ENCODE data around the gene PTPRN.
"Not testable (repeated sequence)": the region's sequence is repeated elsewhere in the genome, so short reads cannot be mapped to it uniquely, and the experiment has no call there.

Gene PTPRN

DNA sequence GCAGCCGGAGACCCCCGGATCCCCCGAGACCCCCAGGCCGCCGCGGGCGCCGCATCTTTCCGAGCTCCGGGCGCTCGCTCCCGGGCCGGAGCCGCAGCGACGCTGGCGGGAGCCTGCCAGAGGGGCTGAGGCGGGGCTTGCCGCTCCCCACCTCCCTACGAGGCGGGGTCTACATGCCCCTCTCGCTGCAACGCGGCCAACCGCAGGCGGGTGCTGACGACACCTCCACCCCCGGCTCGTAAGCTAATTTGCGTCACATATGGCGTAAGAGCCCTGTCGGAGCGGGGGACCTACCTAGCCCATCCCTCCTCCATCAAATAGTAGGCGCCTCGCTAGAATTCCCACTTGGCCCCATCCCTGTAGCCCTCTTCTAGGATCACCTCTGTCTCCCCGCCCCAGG is at the start of gene PTPRN:
Gene PTPRN (minus strand): TSS at position 124 of the 400 bp plus-strand sequence. CDS start 69 bp downstream, at position 55.
- DNase-seq (ENCODE audit: low read depth in 2 of 2), result no peak

DNA sequence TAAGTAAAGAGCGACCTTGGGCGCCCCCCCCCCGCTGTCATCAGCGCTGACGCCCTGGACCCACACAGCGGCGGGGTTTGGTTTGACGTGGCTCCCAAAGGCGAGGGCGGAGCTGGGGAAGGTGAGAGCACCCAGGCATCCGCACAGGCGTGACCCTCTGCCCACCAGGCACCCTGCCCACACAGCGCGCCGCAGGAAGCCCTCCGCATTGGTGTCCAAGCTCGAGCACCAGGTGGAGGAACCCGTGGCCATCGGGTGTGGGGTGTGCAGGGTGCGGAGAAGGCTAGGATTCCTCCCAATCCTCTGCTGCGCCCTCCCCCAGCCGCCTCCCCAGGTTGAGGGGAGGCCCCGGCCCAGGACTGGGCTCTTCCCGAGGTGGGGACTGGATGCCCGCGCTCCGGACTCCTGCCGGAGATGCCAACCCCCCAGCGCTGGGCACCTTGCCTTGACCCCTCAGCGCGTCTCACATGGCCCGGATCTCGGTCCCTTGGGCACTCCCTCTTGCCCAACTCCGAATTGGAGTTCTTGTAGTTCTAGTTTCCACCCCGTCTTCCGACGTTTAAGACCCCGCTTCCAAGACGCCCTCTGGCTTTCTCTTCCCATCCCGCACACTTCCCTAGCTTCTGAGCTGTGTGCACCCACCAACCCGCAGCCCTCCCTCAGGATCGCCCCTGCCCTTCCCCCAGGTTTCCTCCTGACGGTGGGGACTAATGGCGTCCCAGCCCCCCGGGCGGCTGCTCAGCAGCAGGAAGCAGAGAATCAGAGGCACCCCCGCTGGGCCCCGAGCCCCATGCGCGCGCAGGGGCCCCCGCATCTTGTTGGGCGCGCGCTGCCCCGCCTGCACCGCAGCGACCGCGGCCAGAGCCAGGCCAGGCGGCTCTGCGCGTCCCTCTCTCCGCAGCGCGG is 49.2 kb upstream of the PTPRN start:
- DNase-seq (ENCODE audit: low read depth in 2 of 2), result no peak

DNA sequence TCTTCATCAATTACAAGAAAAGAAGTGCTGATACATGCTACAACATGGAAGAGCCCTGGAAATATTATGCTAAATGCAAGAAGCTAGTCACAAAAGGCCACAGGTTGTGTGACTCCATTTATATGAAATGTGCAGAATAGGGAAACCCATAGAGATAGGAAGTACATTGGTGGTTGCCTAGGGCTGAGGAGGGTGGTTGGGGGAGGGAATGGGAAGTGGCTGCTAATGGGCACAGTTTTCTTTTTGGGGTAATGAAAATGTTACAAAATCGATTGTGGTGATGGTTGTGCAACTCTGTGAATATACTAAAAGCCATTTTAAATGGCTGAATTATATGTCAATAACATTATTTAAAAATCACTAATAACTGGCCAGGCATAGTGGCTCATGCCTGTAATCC is 47.6 kb upstream of the PTPRN start:
- no peak for DNase-seq (ENCODE audit: low read depth in 2 of 2)

DNA sequence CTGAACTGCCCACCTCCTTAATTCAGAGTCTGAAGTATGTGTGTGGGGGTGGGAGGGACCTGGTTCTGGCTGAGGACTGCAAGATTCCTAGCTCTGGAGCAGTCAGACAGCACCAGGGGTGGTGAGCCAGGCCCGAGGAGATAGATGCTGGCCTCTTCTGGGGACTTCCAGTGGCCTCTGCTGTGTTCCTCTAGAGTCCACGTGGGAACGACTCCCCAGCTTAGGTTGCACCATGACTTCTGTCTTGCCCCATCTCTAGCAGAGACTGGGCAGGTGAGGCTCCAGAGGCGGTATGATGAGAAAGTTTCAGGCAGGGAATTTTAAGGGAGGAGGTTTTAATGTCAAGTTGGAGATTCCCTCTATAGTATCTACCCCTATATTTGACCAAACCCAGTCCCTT is 45.4 kb upstream of the PTPRN start:
- no peak for DNase-seq (ENCODE audit: low read depth in 2 of 2)

DNA sequence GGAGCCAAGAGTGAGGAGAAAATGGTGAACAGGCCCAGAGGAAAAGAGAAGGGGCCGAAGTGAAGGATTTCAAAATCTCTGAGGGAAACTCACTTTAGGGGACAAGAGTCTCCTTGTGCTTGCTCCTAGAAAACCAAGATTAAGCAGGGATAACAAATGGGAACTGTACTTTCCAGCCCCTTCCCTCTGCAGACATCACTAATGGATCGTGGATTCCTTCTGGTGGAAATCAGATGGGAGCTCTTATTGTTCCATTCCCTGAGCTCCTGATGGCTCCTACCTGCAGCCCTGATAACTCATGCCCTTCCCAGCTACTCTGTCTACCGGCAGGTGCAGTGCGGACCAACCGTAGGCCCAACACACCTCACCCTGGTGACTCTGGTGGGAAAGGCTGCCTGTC is 43.9 kb upstream of the PTPRN start:
- DNase-seq (ENCODE audit: low read depth in 2 of 2), result no peak

DNA sequence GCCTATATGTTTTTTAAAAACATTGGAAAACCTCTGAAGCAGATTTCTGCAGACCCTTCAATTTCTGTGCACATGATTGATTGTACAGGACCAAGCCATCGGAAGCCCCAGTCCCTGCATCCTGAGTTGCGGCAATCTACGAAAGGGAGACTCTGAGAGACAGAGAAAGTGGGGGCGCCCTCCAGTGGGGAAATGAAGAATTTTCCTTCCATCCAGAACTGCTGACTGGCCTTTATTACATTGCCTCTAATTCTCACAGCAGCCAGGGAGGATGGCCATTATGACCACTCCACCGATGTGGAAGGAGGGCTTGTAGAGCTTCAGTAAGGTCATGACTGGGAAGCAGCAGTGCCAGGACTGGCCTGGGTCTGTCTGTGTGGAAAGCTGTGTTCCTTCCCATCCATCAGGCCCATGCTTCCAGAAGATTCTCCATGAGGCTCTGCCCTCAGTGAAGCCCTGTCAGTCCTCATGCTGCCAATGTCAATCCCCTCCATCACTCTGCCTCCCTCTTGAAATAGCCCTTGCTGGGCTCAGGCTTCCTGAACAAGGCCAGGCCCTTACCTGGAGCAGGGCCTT is 43.3 kb upstream of the PTPRN start:
- DNase-seq (ENCODE audit: low read depth in 2 of 2), result peak; percentile 27 to 73

DNA sequence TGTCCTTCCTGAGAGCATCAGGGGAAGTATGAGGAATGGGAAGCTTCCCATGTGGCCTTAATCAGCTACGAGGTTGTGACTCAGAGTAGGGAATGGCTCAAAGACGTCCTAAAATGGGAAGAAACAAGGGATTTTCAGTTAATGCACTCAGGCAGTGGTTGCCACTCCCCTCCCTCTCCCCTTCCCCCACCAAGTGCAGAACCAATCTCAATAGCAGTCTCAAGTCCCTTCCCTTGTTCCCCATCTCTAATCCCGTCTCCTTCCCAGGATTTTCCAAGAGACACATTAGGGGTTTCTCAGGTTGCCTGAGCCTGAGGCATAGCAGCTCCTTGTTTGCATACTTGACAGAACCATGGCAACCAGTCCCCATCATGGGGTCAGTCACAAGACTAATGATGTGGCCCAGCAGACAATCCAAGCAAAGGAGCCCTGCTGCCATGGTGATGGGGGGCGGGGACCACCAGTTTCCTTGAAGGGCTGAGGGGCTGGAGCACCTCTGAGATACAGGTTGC is 41.6 kb upstream of the PTPRN start:
- DNase-seq (ENCODE audit: low read depth in 2 of 2), result no peak

DNA sequence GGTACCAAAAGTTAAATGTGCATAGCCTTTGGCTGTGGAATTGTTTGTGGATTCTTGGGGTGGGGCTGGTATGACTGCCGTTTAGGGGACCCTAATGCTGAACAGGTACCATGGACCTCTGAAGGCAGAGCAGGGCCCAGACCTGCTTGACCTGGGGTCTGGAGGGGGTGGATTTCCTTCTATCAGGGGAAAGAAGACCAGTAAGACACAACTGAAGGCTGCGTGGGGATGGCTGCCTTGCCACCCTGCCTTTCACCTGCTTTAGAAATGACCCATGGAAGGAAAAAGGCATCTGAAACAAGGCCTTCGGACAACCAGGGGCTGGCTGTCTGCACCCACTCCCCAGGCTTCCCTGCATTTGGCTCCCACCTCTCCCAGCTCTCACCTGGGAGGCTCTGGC is 41.0 kb upstream of the PTPRN start:
- no peak for DNase-seq (ENCODE audit: low read depth in 2 of 2)

DNA sequence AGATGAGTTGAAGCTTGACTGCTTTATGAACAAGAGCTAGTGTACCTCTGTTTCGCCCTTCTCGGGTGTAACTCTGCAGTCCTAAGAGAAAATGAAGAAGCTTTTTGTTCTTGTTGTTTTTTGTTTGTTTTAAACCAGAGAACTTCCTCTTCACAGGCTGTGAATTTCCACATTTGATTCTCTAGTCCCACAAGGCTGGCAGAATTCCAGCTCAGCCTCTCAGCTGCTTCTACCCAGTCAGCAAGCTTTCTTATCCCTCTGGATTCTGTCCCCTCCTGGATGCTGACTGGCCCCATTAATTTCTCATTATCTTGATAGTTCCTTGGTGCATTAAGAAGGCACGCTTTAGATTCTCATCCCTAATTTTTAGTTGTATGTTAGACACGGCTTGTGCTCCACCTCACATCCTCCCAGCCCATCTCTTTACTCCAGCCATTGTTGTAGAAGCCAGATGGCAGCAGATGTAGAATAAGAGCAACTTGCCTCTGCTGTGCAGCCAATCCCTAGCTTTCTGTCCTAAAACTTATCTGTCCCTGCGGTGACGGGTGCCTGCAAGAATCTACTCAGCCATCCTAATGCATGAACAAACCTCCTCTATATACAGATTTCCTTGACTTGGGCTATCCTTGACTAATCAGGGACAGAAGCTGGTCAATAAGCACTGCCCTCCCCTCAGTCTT is 35.7 kb upstream of the PTPRN start:
- no peak for DNase-seq (ENCODE audit: low read depth in 2 of 2)

DNA sequence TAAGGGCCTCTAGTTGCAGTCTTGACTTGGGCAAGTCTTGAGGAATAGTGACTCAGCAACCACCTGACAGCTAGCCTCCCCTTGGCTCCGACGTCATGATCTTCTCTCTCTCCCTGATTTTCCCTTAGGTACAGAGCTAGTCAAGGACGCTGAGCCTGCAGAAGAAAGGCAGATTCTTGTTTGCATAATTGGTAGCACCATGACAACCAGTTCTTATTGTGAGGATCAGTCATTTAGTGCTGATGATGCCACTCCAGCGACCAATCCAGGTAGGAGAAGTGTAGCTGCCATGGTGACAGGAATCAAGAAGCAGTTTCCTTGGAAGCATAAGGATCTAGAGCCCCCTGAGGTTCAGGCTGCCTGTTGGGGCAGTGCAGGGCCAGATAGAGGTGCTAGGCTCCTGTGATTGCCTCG is 26.2 kb upstream of the PTPRN start:
- no peak for DNase-seq (ENCODE audit: low read depth in 2 of 2)

DNA sequence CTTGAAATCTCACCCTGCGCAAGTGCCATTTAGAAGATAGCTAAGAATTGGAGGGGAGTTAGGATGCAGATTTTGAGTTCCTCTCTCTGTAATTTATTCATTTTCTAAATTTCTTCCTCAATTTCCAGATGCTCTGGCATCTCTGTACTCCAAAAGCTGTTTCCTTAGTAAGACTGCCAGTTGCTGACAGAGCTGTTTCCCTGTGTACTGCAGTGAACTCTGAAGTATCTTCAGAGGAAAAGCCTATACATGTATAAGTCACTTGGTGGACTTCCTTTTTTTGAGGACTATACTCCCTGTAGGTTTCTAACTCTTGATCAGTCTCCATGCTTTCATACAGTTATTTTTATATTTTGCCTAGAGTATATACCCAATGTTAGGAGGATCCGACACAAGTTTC is 24.9 kb upstream of the PTPRN start:
- no peak for DNase-seq (ENCODE audit: low read depth in 2 of 2)

DNA sequence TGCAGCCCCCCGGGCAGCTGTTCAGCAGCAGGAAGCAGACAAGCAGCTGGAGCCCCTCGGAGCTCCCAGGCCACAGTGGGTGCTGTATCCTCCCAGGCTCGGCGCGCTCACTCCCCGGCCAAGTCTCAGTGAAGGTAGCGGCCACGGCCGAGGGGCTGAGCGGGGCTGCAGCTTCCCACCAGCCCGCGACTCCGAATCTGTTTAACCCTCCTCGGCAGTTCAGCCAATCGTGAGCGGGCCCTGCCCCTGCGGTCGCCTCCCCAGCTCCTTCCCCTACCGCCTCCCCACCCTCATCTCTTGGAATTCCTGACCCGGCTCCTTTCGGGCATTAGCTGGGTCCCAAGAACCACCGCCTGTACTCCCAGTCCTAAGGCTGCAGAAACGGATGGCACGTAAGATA is 23.3 kb upstream of the PTPRN start, which contains the start of gene RESP18:
Gene RESP18 (minus strand): TSS at position 203 of the 400 bp plus-strand sequence.
- DNase-seq (ENCODE audit: low read depth in 2 of 2), result no peak

DNA sequence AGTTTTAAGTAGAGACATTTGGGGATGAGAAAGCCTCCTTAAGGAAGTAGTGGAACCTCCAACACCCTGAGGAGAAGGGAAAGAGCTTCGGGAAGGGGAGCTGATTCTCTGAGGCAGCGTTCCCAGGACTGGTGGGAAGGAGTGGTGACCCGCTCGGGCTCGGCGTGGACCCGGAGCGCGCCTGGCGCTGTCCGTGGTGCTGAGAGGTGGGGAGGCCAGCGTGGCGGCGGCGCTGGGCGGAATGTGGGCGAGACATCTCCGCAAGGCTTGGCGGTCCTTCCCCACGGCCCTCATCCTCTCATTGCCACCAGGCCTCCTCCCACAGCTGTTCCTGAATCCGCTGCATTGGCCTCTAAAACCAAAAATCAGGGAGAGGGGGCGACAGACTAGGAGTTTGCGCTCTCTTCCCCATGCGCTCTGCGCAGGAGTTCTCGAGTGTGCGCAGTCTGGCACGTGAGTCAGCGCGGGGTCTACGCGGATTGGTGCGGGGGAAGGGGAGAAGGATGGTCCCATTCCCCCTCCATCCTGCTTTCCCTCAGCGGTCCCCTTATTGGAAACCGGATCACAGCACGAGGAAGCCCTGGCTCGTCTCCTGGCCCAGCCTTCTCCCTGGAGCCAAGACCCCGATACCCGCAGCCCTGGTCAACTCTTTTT is 22.5 kb upstream of the PTPRN start:
- no peak for DNase-seq (ENCODE audit: low read depth in 2 of 2)

DNA sequence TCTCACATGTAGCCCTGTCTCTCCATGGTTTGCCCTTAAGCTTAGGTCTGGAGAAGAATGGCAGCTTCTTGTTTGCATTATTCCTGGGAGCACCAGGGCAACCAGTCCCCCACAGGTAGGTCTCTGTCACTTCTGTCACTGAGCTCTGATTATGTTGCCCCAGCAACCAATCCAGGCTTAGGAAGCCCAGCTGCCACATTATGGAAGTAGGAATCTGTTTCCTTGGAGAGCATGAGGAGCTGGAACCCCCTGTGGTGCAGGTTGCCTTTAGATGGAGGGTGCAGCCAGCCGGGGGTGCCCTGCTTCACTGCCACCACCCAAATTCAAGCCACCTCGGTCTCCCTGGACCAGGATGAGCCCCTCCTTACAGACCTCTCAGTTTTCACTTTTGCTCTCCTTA is 18.5 kb upstream of the PTPRN start:
- DNase-seq (ENCODE audit: low read depth in 2 of 2), result no peak

DNA sequence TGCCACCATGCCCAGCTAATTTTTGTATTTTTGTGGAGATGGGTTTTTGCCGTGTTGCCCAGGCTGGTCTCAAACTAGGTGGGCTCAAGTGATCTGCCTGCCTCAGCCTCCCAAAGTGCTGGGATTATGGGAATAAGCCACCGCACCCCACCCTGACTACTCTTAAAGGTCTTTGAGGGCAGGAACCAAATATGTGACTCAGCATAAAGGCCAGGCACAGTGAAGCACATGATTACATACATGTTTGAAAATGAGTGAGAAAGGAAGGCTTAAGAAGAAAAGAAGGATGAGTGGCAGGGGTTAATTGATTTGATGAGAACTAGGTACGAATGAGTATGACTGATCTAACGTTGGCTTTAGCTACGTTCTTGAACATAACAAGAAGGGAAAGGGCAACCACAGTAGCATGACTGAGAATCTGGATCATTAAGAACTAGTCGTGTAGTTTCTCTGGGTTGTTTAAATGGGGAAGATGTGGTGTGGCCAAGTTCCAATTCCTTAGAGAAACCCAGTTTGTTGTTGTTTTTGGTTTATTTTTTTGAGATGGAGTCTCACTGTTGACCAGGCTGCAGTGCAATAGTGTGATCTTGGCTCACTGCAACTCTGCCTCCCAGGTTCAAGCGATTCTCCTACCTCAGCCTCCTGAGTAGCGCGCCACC is 16.6 kb upstream of the PTPRN start:
- no peak for DNase-seq (ENCODE audit: low read depth in 2 of 2)

DNA sequence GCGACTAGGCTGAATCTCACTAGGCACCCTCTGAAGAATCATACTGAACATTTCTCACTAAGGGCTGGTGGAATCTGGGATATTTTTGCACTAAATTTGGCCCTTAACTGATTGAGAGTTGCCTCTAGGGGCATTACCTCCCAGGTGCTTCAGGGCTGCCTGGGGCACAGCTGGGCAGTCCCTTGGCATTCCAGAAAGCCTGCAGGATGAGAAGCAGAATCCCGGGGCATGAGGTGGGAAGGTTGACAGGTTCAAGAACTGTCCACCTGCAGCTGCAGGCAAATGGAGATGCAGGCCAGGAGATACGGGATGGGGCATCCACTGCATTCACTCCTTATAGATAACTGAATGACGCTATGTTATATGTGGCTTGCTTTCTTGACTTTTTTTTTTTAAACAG is 15.9 kb upstream of the PTPRN start:
- DNase-seq (ENCODE audit: low read depth in 2 of 2), result no peak

DNA sequence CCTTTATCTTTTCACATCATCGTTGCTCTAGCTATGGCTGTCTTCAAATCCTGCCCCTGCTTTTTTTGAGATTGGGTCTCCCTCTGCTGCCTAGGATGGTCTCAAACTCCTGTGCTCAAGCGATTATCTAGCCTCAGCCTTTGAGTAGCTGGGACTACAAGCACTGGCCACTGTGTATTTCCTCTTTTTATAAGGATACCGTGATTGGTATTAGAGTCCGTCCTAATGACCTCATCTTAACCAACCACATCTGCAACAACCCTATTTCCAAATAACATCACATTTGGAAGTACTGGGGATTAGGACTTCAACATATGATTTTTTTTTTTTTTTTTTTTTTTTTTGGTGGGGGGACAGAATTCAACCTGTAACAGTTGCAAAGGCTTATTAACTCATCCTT is 14.2 kb upstream of the PTPRN start:
- DNase-seq (ENCODE audit: low read depth in 2 of 2), result no peak

DNA sequence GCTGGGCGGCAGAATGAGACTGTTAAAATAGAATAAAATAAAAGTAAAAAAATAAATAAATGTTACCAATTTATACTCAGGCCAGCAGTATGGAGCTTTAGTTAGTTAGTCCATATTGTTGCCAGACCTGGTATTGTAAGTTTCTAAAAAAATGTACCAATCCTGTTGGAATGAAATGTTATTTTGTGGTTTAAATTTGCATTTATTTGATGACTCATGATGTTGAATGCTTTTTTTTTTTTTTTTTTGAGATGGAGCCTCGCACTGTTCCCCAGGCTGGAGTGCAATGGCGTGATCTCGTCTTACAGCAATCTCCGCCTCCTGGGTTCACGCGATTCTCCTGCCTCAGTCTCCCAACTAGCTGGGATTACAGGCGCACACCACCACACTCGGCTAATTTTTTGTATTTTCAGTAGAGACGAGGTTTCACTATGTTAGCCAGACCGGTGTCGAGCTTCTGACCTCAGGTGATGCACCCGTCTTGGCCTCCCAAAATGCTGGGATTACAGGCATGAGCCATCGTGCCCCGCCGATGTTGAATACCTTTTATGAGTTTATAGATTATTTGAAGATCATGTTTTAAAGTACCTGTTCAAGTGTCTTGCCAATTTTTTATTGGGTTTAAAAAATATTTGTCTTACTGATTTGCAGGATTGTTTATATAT is 5.7 kb upstream of the PTPRN start:
- DNase-seq (ENCODE audit: low read depth in 2 of 2), result no peak

DNA sequence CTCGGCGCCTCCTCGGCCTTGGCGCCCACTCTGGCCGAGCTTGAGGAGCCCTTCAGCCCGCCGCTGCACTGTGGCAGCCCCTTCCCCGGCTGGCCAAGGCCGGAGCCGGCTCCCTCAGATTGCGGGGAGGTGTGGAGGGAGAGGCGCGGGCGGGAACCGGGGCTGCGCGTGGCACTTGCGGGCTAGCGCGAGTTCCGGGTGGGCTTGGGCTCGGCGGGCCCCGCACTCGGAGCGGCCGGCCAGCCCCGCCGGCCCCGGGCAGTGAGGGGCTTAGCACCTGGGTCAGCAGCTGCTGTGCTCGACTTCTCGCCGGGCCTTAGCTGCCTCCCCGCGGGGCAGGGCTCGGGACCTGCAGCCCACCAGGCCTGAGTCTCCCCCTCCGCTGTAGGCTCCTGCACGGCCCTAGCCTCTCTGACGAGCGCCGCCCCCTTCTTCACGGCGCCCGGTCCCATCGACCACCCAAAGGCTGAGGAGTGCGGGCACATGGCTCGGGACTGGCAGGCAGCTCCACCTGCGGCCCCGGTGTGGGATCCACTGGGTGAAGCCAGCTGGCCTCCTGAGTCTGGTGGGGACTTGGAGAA is 3.6 kb upstream of the PTPRN start:
- DNase-seq (ENCODE audit: low read depth in 2 of 2), result not testable (repeated sequence)
